DND-41 (cell line): Measurements from ENCODE around the gene UST.

Experiments
- ATAC-seq: fragments of 200-7000 bp; cut with Tn5 transposase; 3 replicates; pipeline ENCODE4 v1.9.1; 2021; ENCODE audit warnings: low read depth; ENCODE audit not compliant: insufficient read depth
- DNase-seq: peaks from one replicate; pipeline ENCODE4 v3.0.0-alpha.2; 2020
- H2AFZ ChIP-seq: 2 replicates; pipeline ENCODE4 v1.6.0; 2012; ENCODE audit warnings: low read depth, low read length
- H3K27ac ChIP-seq: 2 replicates; pipeline ENCODE4 v1.5.1; 2012; ENCODE audit warnings: low read length, inconsistent platforms
- H3K27me3 ChIP-seq: fragments of 200-600 bp; sonication (generic); 2 replicates; pipeline ENCODE4 v1.6.0; 2012; ENCODE audit warnings: low read length, mild to moderate bottlenecking, inconsistent platforms; ENCODE audit not compliant: insufficient read depth, poor library complexity
- H3K36me3 ChIP-seq: 2 replicates; pipeline ENCODE4 v1.5.1; 2012; ENCODE audit warnings: low read length, inconsistent platforms; ENCODE audit not compliant: insufficient read depth
- H3K4me1 ChIP-seq: 2 replicates; pipeline ENCODE4 v1.5.1; 2012; ENCODE audit warnings: mild to moderate bottlenecking, low read length; ENCODE audit not compliant: insufficient read depth
- H3K4me2 ChIP-seq: 2 replicates; pipeline ENCODE4 v1.6.0; 2012; ENCODE audit warnings: mild to moderate bottlenecking, moderate library complexity, low read length, inconsistent platforms; ENCODE audit not compliant: insufficient read depth
- H3K4me3 ChIP-seq, 2 experiments: fragments of 200-600 bp in 1 of 2; shearing (Covaris generic) in 1 of 2; 2 replicates each; pipeline ENCODE4 v1.5.1; 2012 to 2016; ENCODE audit warnings: inconsistent platforms in 2 of 2, low read length in 2 of 2, mild to moderate bottlenecking in 2 of 2, low read depth in 1 of 2, moderate library complexity in 1 of 2
- H3K79me2 ChIP-seq: 2 replicates; pipeline ENCODE4 v1.6.0; 2012; ENCODE audit warnings: low read length, inconsistent platforms; ENCODE audit not compliant: insufficient read depth
- H3K9ac ChIP-seq: 2 replicates; pipeline ENCODE4 v1.6.0; 2012; ENCODE audit warnings: low read depth, mild to moderate bottlenecking, inconsistent platforms, low read length, moderate library complexity
- H3K9me3 ChIP-seq: 2 replicates; pipeline ENCODE4 v1.5.1; 2012; ENCODE audit warnings: low read length, moderate library complexity, mild to moderate bottlenecking, inconsistent platforms; ENCODE audit not compliant: insufficient read depth, severe bottlenecking
- H4K20me1 ChIP-seq: 2 replicates; pipeline ENCODE4 v1.6.0; 2012; ENCODE audit warnings: low read length; ENCODE audit not compliant: insufficient read depth
- EZH2 ChIP-seq: IDR thresholded peaks from 3 replicates; pipeline ENCODE4 v1.6.1; 2012; ENCODE audit warnings: borderline replicate concordance, low read depth, mild to moderate bottlenecking, moderate library complexity, low read length, inconsistent platforms; ENCODE audit not compliant: severe bottlenecking
- TF ChIP-seq, protein P1 (sequence below): IDR thresholded peaks from 2 replicates; pipeline ENCODE4 v1.5.1; 2012; ENCODE audit warnings: borderline replicate concordance, low read length, moderate library complexity, mild to moderate bottlenecking; ENCODE audit not compliant: poor library complexity, severe bottlenecking; ENCODE audit errors: extremely low read depth

Gene UST, protein sequence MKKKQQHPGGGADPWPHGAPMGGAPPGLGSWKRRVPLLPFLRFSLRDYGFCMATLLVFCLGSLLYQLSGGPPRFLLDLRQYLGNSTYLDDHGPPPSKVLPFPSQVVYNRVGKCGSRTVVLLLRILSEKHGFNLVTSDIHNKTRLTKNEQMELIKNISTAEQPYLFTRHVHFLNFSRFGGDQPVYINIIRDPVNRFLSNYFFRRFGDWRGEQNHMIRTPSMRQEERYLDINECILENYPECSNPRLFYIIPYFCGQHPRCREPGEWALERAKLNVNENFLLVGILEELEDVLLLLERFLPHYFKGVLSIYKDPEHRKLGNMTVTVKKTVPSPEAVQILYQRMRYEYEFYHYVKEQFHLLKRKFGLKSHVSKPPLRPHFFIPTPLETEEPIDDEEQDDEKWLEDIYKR

GRCh38 chr6:148746363-148747144, at the start of gene UST:
TSS of gene UST (plus strand) at chr6:148747030. CDS start at chr6:148747431, 401 bp downstream.
- peak within 1 kb of the TSS; percentile 68 for H3K9ac ChIP-seq
- H3K4me3 ChIP-seq: peak within 1 kb of the TSS; percentile 67 to 86
- H3K79me2 ChIP-seq: peaks cover 4% of the 10 kb centered on the region
- peak; percentile 88 for DNase-seq
- peak within 1 kb of the TSS; percentile 94 for H2AFZ ChIP-seq
- H3K27ac ChIP-seq: peak within 1 kb of the TSS; percentile 76
- TF ChIP-seq, protein P1, sequence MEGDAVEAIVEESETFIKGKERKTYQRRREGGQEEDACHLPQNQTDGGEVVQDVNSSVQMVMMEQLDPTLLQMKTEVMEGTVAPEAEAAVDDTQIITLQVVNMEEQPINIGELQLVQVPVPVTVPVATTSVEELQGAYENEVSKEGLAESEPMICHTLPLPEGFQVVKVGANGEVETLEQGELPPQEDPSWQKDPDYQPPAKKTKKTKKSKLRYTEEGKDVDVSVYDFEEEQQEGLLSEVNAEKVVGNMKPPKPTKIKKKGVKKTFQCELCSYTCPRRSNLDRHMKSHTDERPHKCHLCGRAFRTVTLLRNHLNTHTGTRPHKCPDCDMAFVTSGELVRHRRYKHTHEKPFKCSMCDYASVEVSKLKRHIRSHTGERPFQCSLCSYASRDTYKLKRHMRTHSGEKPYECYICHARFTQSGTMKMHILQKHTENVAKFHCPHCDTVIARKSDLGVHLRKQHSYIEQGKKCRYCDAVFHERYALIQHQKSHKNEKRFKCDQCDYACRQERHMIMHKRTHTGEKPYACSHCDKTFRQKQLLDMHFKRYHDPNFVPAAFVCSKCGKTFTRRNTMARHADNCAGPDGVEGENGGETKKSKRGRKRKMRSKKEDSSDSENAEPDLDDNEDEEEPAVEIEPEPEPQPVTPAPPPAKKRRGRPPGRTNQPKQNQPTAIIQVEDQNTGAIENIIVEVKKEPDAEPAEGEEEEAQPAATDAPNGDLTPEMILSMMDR: peak; percentile 85
- no peak for TF ChIP-seq EZH2
- peak; percentile 76 for ATAC-seq
- peak within 1 kb of the TSS; percentile 84 for H3K4me2 ChIP-seq
- H3K27me3 ChIP-seq: peaks cover 11% of the 10 kb centered on the region
- no peaks in the 10 kb centered on the region for H3K36me3 ChIP-seq
- peaks cover 12% of the 10 kb centered on the region for H4K20me1 ChIP-seq
- H3K9me3 ChIP-seq: no peaks in the 10 kb centered on the region
- H3K4me1 ChIP-seq: peaks cover 33% of the 10 kb centered on the region

GRCh38 chr6:148697895-148698440, 48.9 kb upstream of the UST start:
- no peaks in the 10 kb centered on the region for H3K9me3 ChIP-seq
- H3K27ac ChIP-seq: no peak overlapping the region
- H3K4me2 ChIP-seq: no peak overlapping the region
- H3K27me3 ChIP-seq: no peaks in the 10 kb centered on the region
- H2AFZ ChIP-seq: no peak overlapping the region
- no peaks in the 10 kb centered on the region for H4K20me1 ChIP-seq
- no peaks in the 10 kb centered on the region for H3K79me2 ChIP-seq
- peaks cover 22% of the 10 kb centered on the region for H3K4me1 ChIP-seq
- ATAC-seq: no peak
- DNase-seq: no peak
- no peak overlapping the region for H3K4me3 ChIP-seq
- TF ChIP-seq, protein P1: no peak
- no peak for TF ChIP-seq EZH2
- H3K9ac ChIP-seq: no peak overlapping the region
- no peaks in the 10 kb centered on the region for H3K36me3 ChIP-seq

GRCh38 chr6:148698671-148699180, 48.1 kb upstream of the UST start:
- H3K9ac ChIP-seq: no peak overlapping the region
- H3K27ac ChIP-seq: no peak overlapping the region
- TF ChIP-seq, protein P1: no peak
- no peak for TF ChIP-seq EZH2
- no peaks in the 10 kb centered on the region for H3K27me3 ChIP-seq
- H3K79me2 ChIP-seq: no peaks in the 10 kb centered on the region
- H3K4me2 ChIP-seq: no peak overlapping the region
- no peaks in the 10 kb centered on the region for H3K36me3 ChIP-seq
- DNase-seq: no peak
- ATAC-seq: no peak
- H3K9me3 ChIP-seq: no peaks in the 10 kb centered on the region
- no peaks in the 10 kb centered on the region for H4K20me1 ChIP-seq
- H3K4me3 ChIP-seq: no peak overlapping the region
- no peak overlapping the region for H2AFZ ChIP-seq
- H3K4me1 ChIP-seq: peaks cover 22% of the 10 kb centered on the region
